ENCODE data around the gene CLSTN2. TPM values are rescaled to one million over a fixed set of nuclear protein-coding genes. Genes with fewer than 3 reads are reported as not detected.

CLSTN2 gene
- total RNA-seq, 1 experiment from 2014 or later, result 0.68 TPM

DNA sequence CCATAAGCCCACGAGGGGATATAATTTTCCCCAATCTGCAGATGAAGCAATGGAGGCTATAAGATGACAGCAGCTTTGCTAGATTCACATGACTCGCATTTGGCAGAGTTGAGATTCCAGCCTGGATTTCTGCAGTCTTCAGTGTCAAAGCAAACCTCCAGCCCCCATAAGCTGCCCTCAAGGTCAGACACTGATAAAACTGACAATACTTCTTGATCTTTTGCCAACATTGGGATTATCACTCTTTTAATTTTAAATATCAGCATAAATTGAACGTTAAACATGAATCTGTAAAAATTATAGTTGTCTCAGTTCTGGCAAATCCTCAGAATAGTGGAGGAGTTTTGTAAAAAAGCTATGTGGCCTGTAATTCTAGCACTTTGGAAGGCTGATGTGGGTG, 508.8 kb downstream of the CLSTN2 start:
- H2BK5ac ChIP-seq (ENCODE audit: insufficient read length, low read length), result no peak overlapping the region
- no peak overlapping the region for H3K27ac Mint-ChIP-seq
- no peaks in the 10 kb centered on the region for H4K20me1 ChIP-seq (ENCODE audit: control insufficient read depth, insufficient read depth, insufficient read length)
- H3K9me3 ChIP-seq (ENCODE audit: control insufficient read depth, low read depth, low read length), result no peaks in the 10 kb centered on the region
- H3K9me3 Mint-ChIP-seq, result no peaks in the 10 kb centered on the region
- H2AFZ ChIP-seq (ENCODE audit: low read length), result no peak overlapping the region
- peaks cover 4% of the 10 kb centered on the region; the same call in 1 of the 2 replicates for H3K27me3 Mint-ChIP-seq (ENCODE audit: low read depth)
- H3K4ac ChIP-seq (ENCODE audit: low read depth, low read length), result no peak overlapping the region
- H3K4me1 ChIP-seq (ENCODE audit: insufficient read depth, low read length), result no peaks in the 10 kb centered on the region
- H3K27me3 ChIP-seq (ENCODE audit: insufficient read depth, low read length), result no peaks in the 10 kb centered on the region
- no peak overlapping the region for H2BK15ac ChIP-seq (ENCODE audit: low read depth, low read length)
- H2BK20ac ChIP-seq (ENCODE audit: low read depth, low read length, poor library complexity, severe bottlenecking), result no peak overlapping the region
- H3K4me3 Mint-ChIP-seq, result no peak overlapping the region
- WGBS (ENCODE audit: extremely low coverage, insufficient read length, low lambda C conversion rate), result no CpG with 5 or more reads among the region's 3 CpGs
- H3K14ac ChIP-seq (ENCODE audit: insufficient read depth, low read length), result no peak overlapping the region
- DNase-seq, result no peak
- peaks cover 2 to 7% of the 10 kb centered on the region in 2 experiments; a peak in 3 of 4 replicates for H3K4me1 Mint-ChIP-seq
- H4K5ac ChIP-seq (ENCODE audit: insufficient read length, low read depth, low read length), result no peak overlapping the region
- H3K23me2 ChIP-seq (ENCODE audit: insufficient read length, low read depth, low read length, poor library complexity, severe bottlenecking), result no peaks in the 10 kb centered on the region
- H3K79me2 ChIP-seq (ENCODE audit: insufficient read depth, low read length), result no peaks in the 10 kb centered on the region
- TF ChIP-seq, protein P1, sequence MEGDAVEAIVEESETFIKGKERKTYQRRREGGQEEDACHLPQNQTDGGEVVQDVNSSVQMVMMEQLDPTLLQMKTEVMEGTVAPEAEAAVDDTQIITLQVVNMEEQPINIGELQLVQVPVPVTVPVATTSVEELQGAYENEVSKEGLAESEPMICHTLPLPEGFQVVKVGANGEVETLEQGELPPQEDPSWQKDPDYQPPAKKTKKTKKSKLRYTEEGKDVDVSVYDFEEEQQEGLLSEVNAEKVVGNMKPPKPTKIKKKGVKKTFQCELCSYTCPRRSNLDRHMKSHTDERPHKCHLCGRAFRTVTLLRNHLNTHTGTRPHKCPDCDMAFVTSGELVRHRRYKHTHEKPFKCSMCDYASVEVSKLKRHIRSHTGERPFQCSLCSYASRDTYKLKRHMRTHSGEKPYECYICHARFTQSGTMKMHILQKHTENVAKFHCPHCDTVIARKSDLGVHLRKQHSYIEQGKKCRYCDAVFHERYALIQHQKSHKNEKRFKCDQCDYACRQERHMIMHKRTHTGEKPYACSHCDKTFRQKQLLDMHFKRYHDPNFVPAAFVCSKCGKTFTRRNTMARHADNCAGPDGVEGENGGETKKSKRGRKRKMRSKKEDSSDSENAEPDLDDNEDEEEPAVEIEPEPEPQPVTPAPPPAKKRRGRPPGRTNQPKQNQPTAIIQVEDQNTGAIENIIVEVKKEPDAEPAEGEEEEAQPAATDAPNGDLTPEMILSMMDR (conservative IDR thresholded peaks at IDR 0.05), result no peak
- H3K36me3 Mint-ChIP-seq (ENCODE audit: insufficient read depth in 1 of 3, low read depth in 3 of 3), result no peaks in the 10 kb centered on the region
- no peaks in the 10 kb centered on the region for H3K79me1 ChIP-seq (ENCODE audit: insufficient read depth, low read depth, low read length, poor library complexity, severe bottlenecking)
- no peak overlapping the region for H4K8ac ChIP-seq (replicated peaks; ENCODE audit: insufficient read length, low read depth, low read length)
- no peak overlapping the region for H3K18ac ChIP-seq (ENCODE audit: insufficient read length, low read depth, low read length)
- no peak overlapping the region for H4K91ac ChIP-seq (ENCODE audit: insufficient read length, low read depth, low read length)
- H3T11ph ChIP-seq (ENCODE audit: low read length), result no peak overlapping the region
- H3K27ac ChIP-seq (ENCODE audit: insufficient read length, low read depth, low read length), result no peak overlapping the region
- H3K56ac ChIP-seq (ENCODE audit: insufficient read length, low read depth, low read length), result no peak overlapping the region
- no peak overlapping the region for H2AK5ac ChIP-seq (ENCODE audit: insufficient read length, low read length)
- no peak overlapping the region for H2BK12ac ChIP-seq (ENCODE audit: insufficient read length, low read depth, low read length)
- H3K4me2 ChIP-seq (ENCODE audit: insufficient read depth, insufficient read length, low read length), result no peak overlapping the region
- no peak overlapping the region for H3K23ac ChIP-seq (ENCODE audit: insufficient read length, low read depth, low read length)
- H3K9ac ChIP-seq (ENCODE audit: extremely low read depth, insufficient read length, low read length), result no peak overlapping the region
- H2BK120ac ChIP-seq (ENCODE audit: low read depth, low read length, poor library complexity, severe bottlenecking), result no peak overlapping the region

All from H9 (cell line).